Measurements from ENCODE around the gene TEX13D. TPM values are rescaled to one million over a fixed set of nuclear protein-coding genes. Genes with fewer than 3 reads are reported as not detected.

The TEX13D gene
- total RNA-seq, 1 donor = not detected

DNA sequence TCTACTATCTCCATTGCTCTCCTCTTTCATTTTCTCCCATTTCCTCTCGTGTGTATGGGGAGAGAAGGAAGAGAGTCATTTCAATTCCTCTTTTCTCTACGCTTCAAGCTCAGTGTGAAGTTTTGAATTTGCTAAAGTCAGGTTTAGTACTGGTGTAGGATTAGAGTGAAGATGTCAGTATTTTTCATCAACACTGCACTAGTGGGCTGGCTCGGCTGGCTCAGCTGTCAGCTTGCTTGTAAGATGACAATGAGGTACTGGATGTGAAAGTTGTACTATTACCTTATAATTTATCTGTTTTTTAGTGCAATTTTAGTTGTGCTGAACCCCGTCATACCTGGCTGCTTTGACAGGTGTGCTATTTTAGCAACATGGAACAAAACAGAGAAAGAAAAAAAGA is 11.8 kb downstream of the TEX13D start:
- no peak overlapping the region for H3K4me2 ChIP-seq (ENCODE audit: insufficient read depth, low read length)
- H3K79me2 ChIP-seq (ENCODE audit: insufficient read depth, low read length) = no peaks in the 10 kb centered on the region
- H3K27me3 ChIP-seq (ENCODE audit: insufficient read depth, low read length) = no peaks in the 10 kb centered on the region
- TF ChIP-seq CTCF (IDR thresholded peaks at IDR 0.05; ENCODE audit: extremely low read depth, low read depth, low read length) = no peak
- H3K4me3 ChIP-seq (ENCODE audit: insufficient read depth, low read length) = no peak overlapping the region
- no peaks in the 10 kb centered on the region for H3K9me3 ChIP-seq (ENCODE audit: low read depth, low read length)
- no peaks in the 10 kb centered on the region for H3K4me1 ChIP-seq (ENCODE audit: insufficient read depth, low read length)
- H2AFZ ChIP-seq (ENCODE audit: low read length) = no peak overlapping the region
- no peak for DNase-seq (ENCODE audit: insufficient read length, low spot score, missing footprints)
- H3K36me3 ChIP-seq (ENCODE audit: insufficient read depth, low read length) = no peaks in the 10 kb centered on the region
- H4K20me1 ChIP-seq (ENCODE audit: insufficient read depth, low read length) = no peaks in the 10 kb centered on the region
- no peak overlapping the region for H3K27ac ChIP-seq (ENCODE audit: low read depth, low read length)

- Histone ChIP-seq H3K9me3 (ENCODE audit: low read depth, low read length) (no peaks in the 10 kb centered on the region), H3K27ac (ENCODE audit: low read depth, low read length) (no peak within 1 kb of the TSS), H3K4me3 (ENCODE audit: insufficient read depth, low read length) (no peak within 1 kb of the TSS), H3K27me3 (ENCODE audit: insufficient read depth, low read length) (no peaks in the 10 kb centered on the region), H4K20me1 (ENCODE audit: insufficient read depth, low read length) (no peaks in the 10 kb centered on the region), H2AFZ (ENCODE audit: low read length) (no peak within 1 kb of the TSS), H3K4me1 (ENCODE audit: insufficient read depth, low read length) (no peaks in the 10 kb centered on the region), H3K4me2 (ENCODE audit: insufficient read depth, low read length) (no peak within 1 kb of the TSS), H3K79me2 (ENCODE audit: insufficient read depth, low read length) (no peaks in the 10 kb centered on the region), H3K36me3 (ENCODE audit: insufficient read depth, low read length) (no peaks in the 10 kb centered on the region)
- TF ChIP-seq CTCF (IDR thresholded peaks at IDR 0.05; ENCODE audit: extremely low read depth, low read depth, low read length) = no peak
- DNase-seq (ENCODE audit: insufficient read length, low spot score, missing footprints) = no peak
These were observed 13.8 kb downstream of the TEX13D start, which contains the start of gene SH2D1A for GRCh38 chrX:124346117-124346876. Gene SH2D1A, plus strand, starts transcription at chrX:124346563. Its CDS starts 80 bp downstream, at chrX:124346643.

- no peak overlapping the region for H3K4me2 ChIP-seq (ENCODE audit: insufficient read depth, low read length)
- H3K27me3 ChIP-seq (ENCODE audit: insufficient read depth, low read length) = no peaks in the 10 kb centered on the region
- no peaks in the 10 kb centered on the region for H3K9me3 ChIP-seq (ENCODE audit: low read depth, low read length)
- H2AFZ ChIP-seq (ENCODE audit: low read length) = no peak overlapping the region
- no peak for TF ChIP-seq CTCF (IDR thresholded peaks at IDR 0.05; ENCODE audit: extremely low read depth, low read depth, low read length)
- no peaks in the 10 kb centered on the region for H3K36me3 ChIP-seq (ENCODE audit: insufficient read depth, low read length)
- DNase-seq (ENCODE audit: insufficient read length, low spot score, missing footprints) = no peak
- H4K20me1 ChIP-seq (ENCODE audit: insufficient read depth, low read length) = no peaks in the 10 kb centered on the region
- no peaks in the 10 kb centered on the region for H3K79me2 ChIP-seq (ENCODE audit: insufficient read depth, low read length)
- H3K4me1 ChIP-seq (ENCODE audit: insufficient read depth, low read length) = no peaks in the 10 kb centered on the region
- no peak overlapping the region for H3K27ac ChIP-seq (ENCODE audit: low read depth, low read length)
- H3K4me3 ChIP-seq (ENCODE audit: insufficient read depth, low read length) = no peak overlapping the region
These were observed 14.4 kb downstream of the TEX13D start for GRCh38 chrX:124346877-124347241.

DNA sequence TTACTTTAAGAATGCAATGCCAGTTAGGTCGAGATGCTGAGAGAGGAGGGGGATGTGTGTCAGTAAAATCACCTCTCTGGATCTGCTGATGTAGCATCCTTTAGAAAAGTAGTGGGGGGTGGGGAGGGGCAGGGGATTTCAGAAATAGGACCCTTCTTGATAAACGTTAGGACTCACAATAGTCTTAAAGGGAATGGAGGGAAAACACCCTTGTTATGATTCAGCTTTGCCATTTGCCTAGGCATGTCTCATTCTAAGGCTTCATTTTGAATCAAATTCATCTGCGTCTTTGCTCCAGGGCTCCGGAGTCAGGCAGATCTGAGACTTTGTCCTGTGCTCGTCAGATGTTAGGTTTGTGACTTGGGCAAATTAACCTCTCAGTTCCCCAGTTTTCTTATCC is 14.8 kb downstream of the TEX13D start:
- H3K79me2 ChIP-seq (ENCODE audit: insufficient read depth, low read length) = no peaks in the 10 kb centered on the region
- H3K36me3 ChIP-seq (ENCODE audit: insufficient read depth, low read length) = no peaks in the 10 kb centered on the region
- H3K4me3 ChIP-seq (ENCODE audit: insufficient read depth, low read length) = no peak overlapping the region
- H3K9me3 ChIP-seq (ENCODE audit: low read depth, low read length) = no peaks in the 10 kb centered on the region
- H3K27me3 ChIP-seq (ENCODE audit: insufficient read depth, low read length) = no peaks in the 10 kb centered on the region
- no peak for TF ChIP-seq CTCF (IDR thresholded peaks at IDR 0.05; ENCODE audit: extremely low read depth, low read depth, low read length)
- DNase-seq (ENCODE audit: insufficient read length, low spot score, missing footprints) = no peak
- H2AFZ ChIP-seq (ENCODE audit: low read length) = no peak overlapping the region
- H3K27ac ChIP-seq (ENCODE audit: low read depth, low read length) = no peak overlapping the region
- H4K20me1 ChIP-seq (ENCODE audit: insufficient read depth, low read length) = no peaks in the 10 kb centered on the region
- H3K4me2 ChIP-seq (ENCODE audit: insufficient read depth, low read length) = no peak overlapping the region
- no peaks in the 10 kb centered on the region for H3K4me1 ChIP-seq (ENCODE audit: insufficient read depth, low read length)

All from osteoblast (primary cell).